Ascending aorta (tissue), 2 donors: ENCODE measurements around the gene BICRAL. TPM values are rescaled to one million over a fixed set of nuclear protein-coding genes. Genes with fewer than 3 reads are reported as not detected.

Source experiments
- DNase-seq, 2 donors: peaks; one replicate each; pipeline ENCODE4 v3.0.0-alpha.2; 2019; ENCODE audit warnings: low spot score in 2 of 2
- H3K27ac ChIP-seq, 2 donors: fragments of 200-600 bp; sonication (generic); one replicate each; pipeline ENCODE4 v1.5.1; 2016 to 2017; ENCODE audit warnings: mild to moderate bottlenecking in 1 of 2
- H3K27me3 ChIP-seq: fragments of 200-600 bp; sonication (generic); one replicate; pipeline ENCODE4 v1.5.1; 2017
- H3K36me3 ChIP-seq, 2 donors: fragments of 200-600 bp; sonication (generic); one replicate each; pipeline ENCODE4 v1.5.1; 2016
- H3K4me1 ChIP-seq, 2 donors: fragments of 200-600 bp; sonication (generic); one replicate each; pipeline ENCODE4 v1.5.1; 2016 to 2017; ENCODE audit warnings: mild to moderate bottlenecking in 1 of 2
- H3K4me3 ChIP-seq, 2 donors: fragments of 200-600 bp; sonication (generic); one replicate each; pipeline ENCODE4 v1.5.1; 2016 to 2017; ENCODE audit warnings: mild to moderate bottlenecking in 1 of 2
- H3K9me3 ChIP-seq, 2 donors: fragments of 200-600 bp; sonication (generic); one replicate each; pipeline ENCODE4 v1.5.1; 2016
- CTCF ChIP-seq, 3 experiments: fragments of 200-600 bp in 2 of 3; fragments of 450-650 bp in 1 of 3; sonication (generic) in 2 of 3; IDR thresholded peaks; one replicate each; pipeline ENCODE4 v1.5.1; 2016 to 2019; ENCODE audit warnings: antibody characterized with exemption in 3 of 3, mild to moderate bottlenecking in 1 of 3, moderate library complexity in 1 of 3
- intact Hi-C: fragments of 100-400 bp; cut with DNase I; formaldehyde crosslinking; loops from one replicate; pipeline ENCODE4 v1.15.1; 2023
- total RNA-seq: library from RNA; depleted of rRNA; stranded (reverse); fragments of >200 nt; gene quantifications from one replicate; pipeline ENCODE4 v1.1.0, GENCODE V29; 2016

The BICRAL gene
- total RNA-seq, 1 donor from 2014 or later = 9.7 TPM

DNA sequence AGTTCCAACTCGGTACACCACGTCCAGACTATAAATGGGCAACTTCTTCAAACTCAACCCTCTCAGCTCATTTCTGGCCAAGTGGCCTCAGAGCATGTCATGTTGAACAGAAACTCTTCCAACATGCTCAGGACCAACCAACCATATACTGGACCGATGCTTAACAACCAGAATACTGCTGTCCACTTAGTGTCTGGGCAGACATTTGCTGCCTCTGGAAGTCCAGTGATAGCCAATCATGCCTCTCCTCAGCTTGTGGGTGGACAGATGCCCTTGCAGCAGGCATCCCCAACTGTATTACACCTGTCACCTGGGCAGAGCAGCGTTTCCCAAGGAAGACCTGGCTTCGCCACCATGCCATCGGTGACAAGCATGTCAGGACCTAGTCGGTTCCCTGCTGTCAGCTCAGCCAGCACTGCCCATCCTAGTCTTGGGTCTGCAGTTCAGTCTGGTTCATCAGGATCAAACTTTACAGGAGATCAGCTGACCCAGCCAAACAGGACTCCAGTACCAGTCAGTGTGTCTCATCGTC lies 47.8 kb downstream of the BICRAL start:
- no peak overlapping the region for H3K4me3 ChIP-seq
- no peak for TF ChIP-seq CTCF (IDR thresholded peaks at IDR 0.05)
- H3K27ac ChIP-seq = no peak overlapping the region
- peaks cover 0 to 2% of the 10 kb centered on the region in 2 donors for H3K4me1 ChIP-seq
- DNase-seq = no peak
- no peaks in the 10 kb centered on the region for H3K27me3 ChIP-seq
- intact Hi-C loops = no loop called here
- H3K36me3 ChIP-seq = peaks cover 55 to 67% of the 10 kb centered on the region in 2 donors
- H3K9me3 ChIP-seq = no peaks in the 10 kb centered on the region

DNA sequence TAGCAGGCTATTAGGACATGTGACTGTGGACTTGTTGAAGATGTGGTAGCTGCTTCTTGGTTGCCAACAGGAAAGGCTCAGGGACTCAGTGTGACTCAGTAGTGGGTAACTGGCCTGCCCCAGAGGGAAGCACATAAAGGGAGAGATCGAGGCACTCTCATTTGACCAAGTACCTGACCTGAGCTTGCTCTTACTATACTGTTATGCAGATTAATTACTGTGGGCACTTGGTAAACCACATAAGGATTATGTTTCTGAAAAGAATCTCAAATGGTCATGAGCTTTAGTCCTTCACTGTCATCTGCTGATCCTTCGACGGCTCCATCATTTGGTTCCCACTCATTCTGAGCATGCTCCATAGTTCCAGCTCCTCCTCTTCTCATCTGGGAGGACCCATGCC lies 49.4 kb downstream of the BICRAL start:
- Histone ChIP-seq H3K36me3 (peaks cover 46 to 69% of the 10 kb centered on the region in 2 donors), H3K4me3 (no peak overlapping the region), H3K27ac (no peak overlapping the region), H3K9me3 (no peaks in the 10 kb centered on the region), H3K4me1 (peaks cover 0 to 4% of the 10 kb centered on the region in 2 donors), H3K27me3 (no peaks in the 10 kb centered on the region)
- DNase-seq = no peak
- intact Hi-C loops = no loop called here
- no peak for TF ChIP-seq CTCF (IDR thresholded peaks at IDR 0.05)

DNA sequence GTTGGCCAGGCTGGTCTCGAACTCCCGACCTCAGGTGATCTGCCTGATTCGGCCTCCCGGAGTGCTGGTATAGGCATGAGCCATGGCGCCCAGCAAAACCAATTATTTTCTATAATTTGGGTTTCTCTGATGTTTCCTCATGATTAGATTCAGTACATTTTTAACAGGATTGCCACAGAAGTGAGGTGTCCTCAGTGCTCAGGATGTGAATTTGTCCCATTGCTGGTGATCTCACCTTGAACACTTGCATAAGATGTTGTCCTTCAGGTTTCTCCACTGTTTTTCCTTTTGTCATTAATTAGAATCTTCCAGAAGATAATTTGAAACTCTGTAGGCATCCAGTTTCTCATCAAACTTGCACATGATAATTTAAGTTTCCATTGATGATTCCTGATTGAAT lies 52.2 kb downstream of the BICRAL start:
- TF ChIP-seq CTCF (IDR thresholded peaks at IDR 0.05) = no peak
- no peak for DNase-seq
- peaks cover 0 to 4% of the 10 kb centered on the region in 2 donors for H3K4me1 ChIP-seq
- no peaks in the 10 kb centered on the region for H3K9me3 ChIP-seq
- H3K27me3 ChIP-seq = no peaks in the 10 kb centered on the region
- H3K36me3 ChIP-seq = peaks cover 30 to 48% of the 10 kb centered on the region in 2 donors
- intact Hi-C loops = no loop called here
- H3K27ac ChIP-seq = no peak overlapping the region
- no peak overlapping the region for H3K4me3 ChIP-seq

DNA sequence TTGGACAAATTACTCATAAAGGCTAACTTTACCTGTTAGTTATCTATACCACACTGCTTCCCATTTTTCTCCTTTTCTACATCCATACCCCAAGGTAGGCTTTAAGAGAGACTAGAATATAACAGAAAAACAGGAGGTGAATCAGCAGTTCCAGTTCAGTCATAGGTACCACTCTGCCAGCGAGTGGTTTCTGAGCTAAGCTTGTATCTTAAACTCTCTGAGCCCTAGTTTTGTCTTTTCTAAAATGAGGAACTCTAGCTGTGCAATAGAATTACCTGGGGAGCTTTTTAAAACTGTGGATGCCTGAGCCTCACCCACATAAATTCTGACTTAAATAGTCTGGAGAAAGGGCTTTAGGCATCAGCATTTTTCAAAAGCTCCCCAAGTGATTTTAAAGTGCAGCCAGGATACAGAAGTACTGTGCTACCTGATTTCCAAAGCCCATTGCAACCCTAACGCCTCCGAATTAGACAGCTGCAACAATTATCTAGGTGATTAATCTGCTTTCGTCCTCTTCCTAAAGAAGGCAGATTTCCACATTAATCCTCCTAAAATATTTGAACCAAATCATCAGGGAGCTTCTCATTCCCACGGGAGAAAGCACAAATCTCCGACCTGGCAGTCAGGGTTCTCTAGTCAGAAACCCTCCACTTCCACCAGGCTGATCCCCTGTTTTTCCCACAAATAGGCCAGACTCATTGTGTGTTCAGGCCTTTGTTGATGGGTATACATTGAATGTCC lies 60.2 kb downstream of the BICRAL start:
- intact Hi-C loops = no loop called here
- Histone ChIP-seq H3K27me3 (no peaks in the 10 kb centered on the region), H3K36me3 (peaks cover 4 to 7% of the 10 kb centered on the region in 2 donors), H3K27ac (no peak overlapping the region), H3K4me1 (no peaks in the 10 kb centered on the region), H3K9me3 (no peaks in the 10 kb centered on the region), H3K4me3 (no peak overlapping the region)
- TF ChIP-seq CTCF (IDR thresholded peaks at IDR 0.05) = no peak
- DNase-seq = no peak

DNA sequence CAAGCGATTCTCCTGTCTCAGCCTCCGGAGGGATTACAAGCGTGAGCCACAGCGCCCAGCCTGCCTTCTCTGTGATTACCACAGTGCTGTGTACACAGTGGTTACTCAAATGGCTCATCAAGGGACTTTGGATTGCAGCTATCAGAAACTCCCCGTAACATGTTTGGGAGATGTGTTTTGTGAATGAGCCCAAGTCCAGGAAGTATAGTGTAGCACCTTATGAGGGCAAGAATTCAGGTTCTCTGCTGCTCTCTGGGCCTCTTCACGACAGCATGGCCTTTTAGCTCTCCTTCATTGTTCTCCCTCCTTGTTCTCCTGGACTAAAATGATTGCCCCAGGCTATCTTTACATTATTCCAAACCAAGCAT lies 63.5 kb downstream of the BICRAL start:
- Histone ChIP-seq H3K9me3 (no peaks in the 10 kb centered on the region), H3K4me1 (no peaks in the 10 kb centered on the region), H3K27me3 (no peaks in the 10 kb centered on the region), H3K36me3 (peaks cover 4% of the 10 kb centered on the region in 2 donors), H3K27ac (no peak overlapping the region), H3K4me3 (no peak overlapping the region)
- intact Hi-C loops = no loop called here
- DNase-seq = no peak
- no peak for TF ChIP-seq CTCF (IDR thresholded peaks at IDR 0.05)
